ENCODE data around the gene CPNE7. TPM values are rescaled to one million over a fixed set of nuclear protein-coding genes. Genes with fewer than 3 reads are reported as not detected.

CPNE7 gene
- total and polyA plus RNA-seq, 4 donors: 0.30 to 0.56 (median 0.47) TPM; not detected in 1

GRCh38 chr16:89595330-89596060, 19.9 kb downstream of the CPNE7 start:
- Histone ChIP-seq H3K4me3 (ENCODE audit: low read depth in 1 of 3, low read length in 3 of 3) (no peak overlapping the region), H3K4me1 (ENCODE audit: control insufficient read depth in 4 of 4, insufficient read depth in 4 of 4, low read length in 3 of 4) (no peaks in the 10 kb centered on the region), H3K27ac (ENCODE audit: low read depth in 1 of 2, low read length in 2 of 2) (no peak overlapping the region), H3K36me3 (ENCODE audit: control insufficient read depth in 4 of 4, insufficient read depth in 3 of 4, low read depth in 1 of 4, low read length in 3 of 4) (no peaks in the 10 kb centered on the region), H3K27me3 (ENCODE audit: control insufficient read depth in 4 of 4, insufficient read depth in 4 of 4, low read length in 3 of 4) (no peaks in the 10 kb centered on the region), H3K9ac (ENCODE audit: low read depth in 1 of 2, low read length in 2 of 2) (no peak overlapping the region), H3K9me3 (ENCODE audit: control insufficient read depth in 4 of 4, low read length in 3 of 4) (no peaks in the 10 kb centered on the region)
- no peak for TF ChIP-seq CTCF (IDR thresholded peaks at IDR 0.05; ENCODE audit: low read depth, low read length, missing input control)
- TF ChIP-seq RXRA (IDR thresholded peaks at IDR 0.05): no peak
- TF ChIP-seq JUND (IDR thresholded peaks at IDR 0.05): no peak
- TF ChIP-seq EGR1 (IDR thresholded peaks at IDR 0.05; ENCODE audit: low read depth in 2 of 2): no peak
- TF ChIP-seq GABPA (IDR thresholded peaks at IDR 0.05 in 1 of 2, conservative IDR thresholded peaks at IDR 0.05 in 1 of 2): no peak
- no peak for TF ChIP-seq ATF3 (IDR thresholded peaks at IDR 0.05)
- TF ChIP-seq YY1 (IDR thresholded peaks at IDR 0.05): no peak
- TF ChIP-seq TAF1 (conservative IDR thresholded peaks at IDR 0.05): no peak
- no peak for TF ChIP-seq RAD21 (IDR thresholded peaks at IDR 0.05)
- TF ChIP-seq FOXA1 (IDR thresholded peaks at IDR 0.05): no peak
- no peak for TF ChIP-seq NR2F2 (IDR thresholded peaks at IDR 0.05)
- no peak for TF ChIP-seq HNF4G (IDR thresholded peaks at IDR 0.05)
- no peak for TF ChIP-seq MAX (IDR thresholded peaks at IDR 0.05)
- 95% methylated on average over 47 of the region's 47 CpGs for WGBS
- no peak for DNase-seq (ENCODE audit: low spot score)

GRCh38 chr16:89596061-89596689, 20.6 kb downstream of the CPNE7 start:
- no peak overlapping the region for H3K4me3 ChIP-seq (ENCODE audit: low read depth in 1 of 3, low read length in 3 of 3)
- no peak overlapping the region for H3K9ac ChIP-seq (ENCODE audit: low read depth in 1 of 2, low read length in 2 of 2)
- H3K4me1 ChIP-seq (ENCODE audit: control insufficient read depth in 4 of 4, insufficient read depth in 4 of 4, low read length in 3 of 4): no peaks in the 10 kb centered on the region
- H3K27me3 ChIP-seq (ENCODE audit: control insufficient read depth in 4 of 4, insufficient read depth in 4 of 4, low read length in 3 of 4): no peaks in the 10 kb centered on the region
- H3K27ac ChIP-seq (ENCODE audit: low read depth in 1 of 2, low read length in 2 of 2): no peak overlapping the region
- no peak for DNase-seq (ENCODE audit: low spot score)
- WGBS: 93% methylated on average over 25 of the region's 25 CpGs
- no peaks in the 10 kb centered on the region for H3K9me3 ChIP-seq (ENCODE audit: control insufficient read depth in 4 of 4, low read length in 3 of 4)
- TF ChIP-seq ZBTB33 (IDR thresholded peaks at IDR 0.05): no peak
- TF ChIP-seq RXRA (IDR thresholded peaks at IDR 0.05): no peak
- no peak for TF ChIP-seq FOXA1 (IDR thresholded peaks at IDR 0.05)
- no peak for TF ChIP-seq REST (IDR thresholded peaks at IDR 0.05)
- no peak for TF ChIP-seq NR2F2 (IDR thresholded peaks at IDR 0.05)
- H3K36me3 ChIP-seq (ENCODE audit: control insufficient read depth in 4 of 4, insufficient read depth in 3 of 4, low read depth in 1 of 4, low read length in 3 of 4): no peaks in the 10 kb centered on the region
